ENCODE data around the gene THSD7B.

GRCh38 chr2:136932700-136933099 is 167.4 kb downstream of the THSD7B start:
- TF ChIP-seq CBX5 (CRISPR knock-in tag; IDR thresholded peaks at IDR 0.05; ENCODE audit: borderline replicate concordance) (no peak), BRCA1 (CRISPR knock-in tag; IDR thresholded peaks at IDR 0.05) (no peak), PRPF4 (IDR thresholded peaks at IDR 0.05; ENCODE audit: low read depth, low read length, poor library complexity, severe bottlenecking) (no peak), ZNF724P (CRISPR knock-in tag; IDR thresholded peaks at IDR 0.05; ENCODE audit: borderline replicate concordance) (no peak), CHD4 (IDR thresholded peaks at IDR 0.05; ENCODE audit: borderline replicate concordance, low read length) (no peak), EP300 (IDR thresholded peaks at IDR 0.05; ENCODE audit: low read depth in 2 of 2, low read length in 2 of 2) (no peak), EP300 (CRISPR knock-in tag; IDR thresholded peaks at IDR 0.05; ENCODE audit: borderline replicate concordance) (no peak), ZNF180 (CRISPR knock-in tag; IDR thresholded peaks at IDR 0.05; ENCODE audit: borderline replicate concordance, low read depth) (no peak), ZNF274 (CRISPR knock-in tag; IDR thresholded peaks at IDR 0.05) (no peak), RXRA (CRISPR knock-in tag; IDR thresholded peaks at IDR 0.05) (no peak), ZNF572 (CRISPR knock-in tag; IDR thresholded peaks at IDR 0.05) (no peak), SAFB2 (CRISPR knock-in tag; IDR thresholded peaks at IDR 0.05; ENCODE audit: borderline replicate concordance, low read depth) (no peak), KDM1A (CRISPR knock-in tag; IDR thresholded peaks at IDR 0.05) (no peak), MTA1 (CRISPR knock-in tag; IDR thresholded peaks at IDR 0.05; ENCODE audit: borderline replicate concordance) (no peak), HOXA5 (CRISPR knock-in tag; IDR thresholded peaks at IDR 0.05) (no peak)

Data from HepG2 (cell line).